HepG2 (cell line): ENCODE results near the gene KATNAL1. TPM values are rescaled to one million over a fixed set of nuclear protein-coding genes. Genes with fewer than 3 reads are reported as not detected.

Experiments used
- ATF7 ChIP-seq, 2 experiments: fragments of 450-650 bp in 1 of 2; sonication (generic) in 1 of 2; formaldehyde crosslinking in 1 of 2; IDR thresholded peaks; 2 replicates each; pipeline versions ENCODE4 v1.4.0 to v1.6.1; 2016 to 2020; ENCODE audit warnings: antibody characterized with exemption in 1 of 2, mild to moderate bottlenecking in 1 of 2, missing genetic modification reagents in 1 of 2
- CBX2 ChIP-seq, 2 experiments: fragments of 200-600 bp in 1 of 2; sonication (generic); formaldehyde crosslinking in 1 of 2; IDR thresholded peaks; 2 replicates each; pipeline versions ENCODE4 v1.7.0 to v1.8.1; 2018 to 2022; ENCODE audit warnings: low read depth in 2 of 2, low read length in 1 of 2, mild to moderate bottlenecking in 1 of 2, missing genetic modification reagents in 1 of 2
- MIXL1 ChIP-seq: IDR thresholded peaks from 2 replicates; pipeline ENCODE4 v1.6.1; 2016
- RAD21 ChIP-seq: fragments of 450-650 bp; formaldehyde crosslinking; IDR thresholded peaks from 2 replicates; pipeline ENCODE4 v1.5.0; 2020; ENCODE audit warnings: mild to moderate bottlenecking
- SIN3A ChIP-seq: IDR thresholded peaks from 2 replicates; pipeline ENCODE4 v1.6.1; 2011; ENCODE audit warnings: low read depth, mild to moderate bottlenecking, control low read depth, low read length, borderline replicate concordance
- ZBTB7B ChIP-seq: sonication (generic); formaldehyde crosslinking; IDR thresholded peaks from 2 replicates; pipeline ENCODE4 v1.4.0; 2020; ENCODE audit warnings: missing genetic modification reagents
- ZHX2 ChIP-seq, 2 experiments: sonication (generic) in 1 of 2; formaldehyde crosslinking in 1 of 2; IDR thresholded peaks; 2 replicates each; pipeline versions ENCODE4 v1.6.1 to v1.9.0; 2014 to 2022; ENCODE audit warnings: antibody characterized with exemption in 1 of 2, borderline replicate concordance in 1 of 2, inconsistent platforms in 1 of 2, low read depth in 1 of 2, missing genetic modification reagents in 1 of 2
- ZNF230 ChIP-seq: sonication (generic); formaldehyde crosslinking; IDR thresholded peaks from 2 replicates; pipeline ENCODE4 v1.4.0; 2020; ENCODE audit warnings: mild to moderate bottlenecking, missing genetic modification reagents
- ZNF619 ChIP-seq: sonication (generic); formaldehyde crosslinking; IDR thresholded peaks from 2 replicates; pipeline ENCODE4 v1.4.0; 2020; ENCODE audit warnings: mild to moderate bottlenecking, missing genetic modification reagents
- polyA plus RNA-seq, 8 experiments: library from polyadenylated mRNA; depleted of rRNA in 3 of 8; stranded (reverse) in 7 of 8; unstranded in 1 of 8; fragments of >200 nt; fragmentation: Illumina TruSeq in 4 of 8; extraction: Trizol in 4 of 8; gene quantifications; 2 replicates each; pipeline versions ENCODE4 v1.2.1 to v1.2.3, GENCODE V29; 2011 to 2016; ENCODE audit warnings: low read depth in 4 of 8, missing spikeins in 1 of 8, mixed read lengths in 1 of 8; ENCODE audit not compliant: insufficient read depth in 1 of 8
- total RNA-seq, 5 experiments: library from RNA; depleted of rRNA; stranded (reverse); fragments of >200 nt; fragmentation: Illumina TruSeq; extraction: Trizol; gene quantifications; 2 replicates each; pipeline ENCODE4 v1.2.3, GENCODE V29; 2016; ENCODE audit warnings: low read depth in 1 of 5
- TF ChIP-seq, protein P1 (sequence below): sonication (generic); formaldehyde crosslinking; IDR thresholded peaks from 2 replicates; pipeline ENCODE4 v1.5.1; 2020; ENCODE audit warnings: mild to moderate bottlenecking, moderate library complexity, missing genetic modification reagents
- TF ChIP-seq, protein P2 (sequence below): sonication (generic); formaldehyde crosslinking; IDR thresholded peaks from 2 replicates; pipeline ENCODE4 v1.8.0; 2022; ENCODE audit warnings: missing genetic modification reagents, mild to moderate bottlenecking, moderate library complexity, borderline replicate concordance
- TF ChIP-seq, protein P3 (sequence below): sonication (generic); formaldehyde crosslinking; IDR thresholded peaks from 2 replicates; pipeline ENCODE4 v1.4.0; 2020; ENCODE audit warnings: missing genetic modification reagents
- TF ChIP-seq, protein P4 (sequence below): sonication (generic); formaldehyde crosslinking; IDR thresholded peaks from 2 replicates; pipeline ENCODE4 v1.4.0; 2020; ENCODE audit warnings: missing genetic modification reagents

KATNAL1 gene
- total and polyA plus RNA-seq, 2 of the 13 experiments (the other 11 are each of a cell fraction or from before 2014, with no cell fraction given) = 3.2 to 11.8 TPM

- TF ChIP-seq ZHX2 (IDR thresholded peaks at IDR 0.05; ENCODE audit: low read depth) (no peak), ZHX2 (CRISPR knock-in tag; IDR thresholded peaks at IDR 0.05; ENCODE audit: borderline replicate concordance) (no peak), ZBTB7B (CRISPR knock-in tag) (peak; percentile 63; the same call in 1 of the 2 replicates), SIN3A (no peak), RAD21 (CRISPR knock-in tag) (peak; percentile 85), CBX2 (IDR thresholded peaks at IDR 0.05; ENCODE audit: low read depth, low read length) (no peak), CBX2 (CRISPR knock-in tag; IDR thresholded peaks at IDR 0.05; ENCODE audit: low read depth) (no peak), ATF7 (IDR thresholded peaks at IDR 0.05) (no peak), ATF7 (CRISPR knock-in tag; IDR thresholded peaks at IDR 0.05) (no peak), ZNF619 (0 out of 2 replicates have a peak, but pooled peaks have one; percentile 27), MIXL1 (peak; percentile 72), ZNF230 (CRISPR knock-in tag) (no peak)
- TF ChIP-seq, protein P1, sequence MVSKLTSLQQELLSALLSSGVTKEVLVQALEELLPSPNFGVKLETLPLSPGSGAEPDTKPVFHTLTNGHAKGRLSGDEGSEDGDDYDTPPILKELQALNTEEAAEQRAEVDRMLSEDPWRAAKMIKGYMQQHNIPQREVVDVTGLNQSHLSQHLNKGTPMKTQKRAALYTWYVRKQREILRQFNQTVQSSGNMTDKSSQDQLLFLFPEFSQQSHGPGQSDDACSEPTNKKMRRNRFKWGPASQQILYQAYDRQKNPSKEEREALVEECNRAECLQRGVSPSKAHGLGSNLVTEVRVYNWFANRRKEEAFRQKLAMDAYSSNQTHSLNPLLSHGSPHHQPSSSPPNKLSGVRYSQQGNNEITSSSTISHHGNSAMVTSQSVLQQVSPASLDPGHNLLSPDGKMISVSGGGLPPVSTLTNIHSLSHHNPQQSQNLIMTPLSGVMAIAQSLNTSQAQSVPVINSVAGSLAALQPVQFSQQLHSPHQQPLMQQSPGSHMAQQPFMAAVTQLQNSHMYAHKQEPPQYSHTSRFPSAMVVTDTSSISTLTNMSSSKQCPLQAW (CRISPR knock-in tag) = peak; percentile 65
- TF ChIP-seq, protein P2, sequence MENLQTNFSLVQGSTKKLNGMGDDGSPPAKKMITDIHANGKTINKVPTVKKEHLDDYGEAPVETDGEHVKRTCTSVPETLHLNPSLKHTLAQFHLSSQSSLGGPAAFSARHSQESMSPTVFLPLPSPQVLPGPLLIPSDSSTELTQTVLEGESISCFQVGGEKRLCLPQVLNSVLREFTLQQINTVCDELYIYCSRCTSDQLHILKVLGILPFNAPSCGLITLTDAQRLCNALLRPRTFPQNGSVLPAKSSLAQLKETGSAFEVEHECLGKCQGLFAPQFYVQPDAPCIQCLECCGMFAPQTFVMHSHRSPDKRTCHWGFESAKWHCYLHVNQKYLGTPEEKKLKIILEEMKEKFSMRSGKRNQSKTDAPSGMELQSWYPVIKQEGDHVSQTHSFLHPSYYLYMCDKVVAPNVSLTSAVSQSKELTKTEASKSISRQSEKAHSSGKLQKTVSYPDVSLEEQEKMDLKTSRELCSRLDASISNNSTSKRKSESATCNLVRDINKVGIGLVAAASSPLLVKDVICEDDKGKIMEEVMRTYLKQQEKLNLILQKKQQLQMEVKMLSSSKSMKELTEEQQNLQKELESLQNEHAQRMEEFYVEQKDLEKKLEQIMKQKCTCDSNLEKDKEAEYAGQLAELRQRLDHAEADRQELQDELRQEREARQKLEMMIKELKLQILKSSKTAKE (CRISPR knock-in tag) = peak; percentile 23; the same call in 1 of the 2 replicates
- TF ChIP-seq, protein P3, sequence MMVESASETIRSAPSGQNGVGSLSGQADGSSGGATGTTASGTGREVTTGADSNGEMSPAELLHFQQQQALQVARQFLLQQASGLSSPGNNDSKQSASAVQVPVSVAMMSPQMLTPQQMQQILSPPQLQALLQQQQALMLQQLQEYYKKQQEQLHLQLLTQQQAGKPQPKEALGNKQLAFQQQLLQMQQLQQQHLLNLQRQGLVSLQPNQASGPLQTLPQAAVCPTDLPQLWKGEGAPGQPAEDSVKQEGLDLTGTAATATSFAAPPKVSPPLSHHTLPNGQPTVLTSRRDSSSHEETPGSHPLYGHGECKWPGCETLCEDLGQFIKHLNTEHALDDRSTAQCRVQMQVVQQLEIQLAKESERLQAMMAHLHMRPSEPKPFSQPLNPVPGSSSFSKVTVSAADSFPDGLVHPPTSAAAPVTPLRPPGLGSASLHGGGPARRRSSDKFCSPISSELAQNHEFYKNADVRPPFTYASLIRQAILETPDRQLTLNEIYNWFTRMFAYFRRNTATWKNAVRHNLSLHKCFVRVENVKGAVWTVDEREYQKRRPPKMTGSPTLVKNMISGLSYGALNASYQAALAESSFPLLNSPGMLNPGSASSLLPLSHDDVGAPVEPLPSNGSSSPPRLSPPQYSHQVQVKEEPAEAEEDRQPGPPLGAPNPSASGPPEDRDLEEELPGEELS (CRISPR knock-in tag) = peak; percentile 66
- TF ChIP-seq, protein P4, sequence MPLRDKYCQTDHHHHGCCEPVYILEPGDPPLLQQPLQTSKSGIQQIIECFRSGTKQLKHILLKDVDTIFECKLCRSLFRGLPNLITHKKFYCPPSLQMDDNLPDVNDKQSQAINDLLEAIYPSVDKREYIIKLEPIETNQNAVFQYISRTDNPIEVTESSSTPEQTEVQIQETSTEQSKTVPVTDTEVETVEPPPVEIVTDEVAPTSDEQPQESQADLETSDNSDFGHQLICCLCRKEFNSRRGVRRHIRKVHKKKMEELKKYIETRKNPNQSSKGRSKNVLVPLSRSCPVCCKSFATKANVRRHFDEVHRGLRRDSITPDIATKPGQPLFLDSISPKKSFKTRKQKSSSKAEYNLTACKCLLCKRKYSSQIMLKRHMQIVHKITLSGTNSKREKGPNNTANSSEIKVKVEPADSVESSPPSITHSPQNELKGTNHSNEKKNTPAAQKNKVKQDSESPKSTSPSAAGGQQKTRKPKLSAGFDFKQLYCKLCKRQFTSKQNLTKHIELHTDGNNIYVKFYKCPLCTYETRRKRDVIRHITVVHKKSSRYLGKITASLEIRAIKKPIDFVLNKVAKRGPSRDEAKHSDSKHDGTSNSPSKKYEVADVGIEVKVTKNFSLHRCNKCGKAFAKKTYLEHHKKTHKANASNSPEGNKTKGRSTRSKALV (CRISPR knock-in tag) = no peak
These were observed 27.5 kb upstream of the KATNAL1 start (continued) for GRCh38 chr13:30334663-30335386.
